Measurements from ENCODE around the gene MAX. TPM values are rescaled to one million over a fixed set of nuclear protein-coding genes. Genes with fewer than 3 reads are reported as not detected.

MAX gene
- total RNA-seq, 2 donors from 2014 or later = 44.3 to 49.0 TPM

- Histone ChIP-seq H3K36me3 (ENCODE audit: control insufficient read depth, insufficient read depth, low read length) (no peaks in the 10 kb centered on the region), H3K27ac (ENCODE audit: low read depth, low read length) (no peak overlapping the region), H3K9me3 (ENCODE audit: control insufficient read depth, low read length) (no peaks in the 10 kb centered on the region), H3K27me3 (ENCODE audit: control insufficient read depth, insufficient read depth, low read length, poor library complexity, severe bottlenecking) (no peaks in the 10 kb centered on the region), H3K4me1 (ENCODE audit: control insufficient read depth, insufficient read depth, low read length) (no peaks in the 10 kb centered on the region), H3K4me3 (ENCODE audit: low read length) (no peak overlapping the region), H3K9ac (ENCODE audit: extremely low read depth, low read length, poor library complexity, severe bottlenecking) (no peak overlapping the region)
- H3K36me3 Mint-ChIP-seq (ENCODE audit: low read depth) = no peaks in the 10 kb centered on the region
- 89% methylated on average over 5 to 12 of the region's 12 CpGs for WGBS, 2 experiments (ENCODE audit: insufficient coverage in 1 of 2, insufficient read length in 1 of 2)
- no peak overlapping the region for H3K27ac Mint-ChIP-seq
- H3K27me3 Mint-ChIP-seq (ENCODE audit: insufficient read depth) = no peaks in the 10 kb centered on the region
- TF ChIP-seq CTCF (conservative IDR thresholded peaks at IDR 0.05) = no peak
- no peak overlapping the region for H3K4me3 Mint-ChIP-seq
- no peak for DNase-seq
- no peaks in the 10 kb centered on the region for H3K9me3 Mint-ChIP-seq
- peaks cover 3% of the 10 kb centered on the region for H3K4me1 Mint-ChIP-seq
These were observed 32.6 kb upstream of the MAX start for GRCh38 chr14:65134651-65135579.

- Histone ChIP-seq H3K36me3 (ENCODE audit: control insufficient read depth, insufficient read depth, low read length) (no peaks in the 10 kb centered on the region), H3K27ac (ENCODE audit: low read depth, low read length) (no peak overlapping the region), H3K4me1 (ENCODE audit: control insufficient read depth, insufficient read depth, low read length) (no peaks in the 10 kb centered on the region), H3K9ac (ENCODE audit: extremely low read depth, low read length, poor library complexity, severe bottlenecking) (no peak overlapping the region), H3K9me3 (ENCODE audit: control insufficient read depth, low read length) (no peaks in the 10 kb centered on the region), H3K27me3 (ENCODE audit: control insufficient read depth, insufficient read depth, low read length, poor library complexity, severe bottlenecking) (no peaks in the 10 kb centered on the region), H3K4me3 (ENCODE audit: low read length) (no peak overlapping the region)
- DNase-seq = no peak
- Mint-ChIP-seq H3K9me3 (no peaks in the 10 kb centered on the region), H3K27ac (no peak overlapping the region), H3K4me1 (peaks cover 3% of the 10 kb centered on the region), H3K27me3 (ENCODE audit: insufficient read depth) (no peaks in the 10 kb centered on the region), H3K36me3 (ENCODE audit: low read depth) (no peaks in the 10 kb centered on the region), H3K4me3 (no peak overlapping the region)
- TF ChIP-seq CTCF (conservative IDR thresholded peaks at IDR 0.05) = no peak
- 94 to 98% methylated on average over 8 of the region's 8 CpGs for whole genome bisulfite sequencing, 2 experiments (ENCODE audit: insufficient coverage in 1 of 2, insufficient read length in 1 of 2)
These were observed 30.5 kb upstream of the MAX start for GRCh38 chr14:65132855-65133254.

- DNase-seq = no peak
- TF ChIP-seq CTCF (conservative IDR thresholded peaks at IDR 0.05) = no peak
- peaks cover 1% of the 10 kb centered on the region for H3K27me3 Mint-ChIP-seq (ENCODE audit: insufficient read depth)
- Histone ChIP-seq H3K4me3 (ENCODE audit: low read length) (no peak overlapping the region), H3K4me1 (ENCODE audit: control insufficient read depth, insufficient read depth, low read length) (no peaks in the 10 kb centered on the region), H3K27ac (ENCODE audit: low read depth, low read length) (no peak overlapping the region), H3K9me3 (ENCODE audit: control insufficient read depth, low read length) (no peaks in the 10 kb centered on the region), H3K36me3 (ENCODE audit: control insufficient read depth, insufficient read depth, low read length) (no peaks in the 10 kb centered on the region), H3K9ac (ENCODE audit: extremely low read depth, low read length, poor library complexity, severe bottlenecking) (no peak overlapping the region), H3K27me3 (ENCODE audit: control insufficient read depth, insufficient read depth, low read length, poor library complexity, severe bottlenecking) (no peaks in the 10 kb centered on the region)
- 92 to 94% methylated on average over 4 to 6 of the region's 7 CpGs for WGBS, 2 experiments (ENCODE audit: insufficient coverage in 1 of 2, insufficient read length in 1 of 2)
- no peaks in the 10 kb centered on the region for H3K36me3 Mint-ChIP-seq (ENCODE audit: low read depth)
- H3K4me3 Mint-ChIP-seq = no peak overlapping the region
- H3K9me3 Mint-ChIP-seq = no peaks in the 10 kb centered on the region
- no peak overlapping the region for H3K27ac Mint-ChIP-seq
- H3K4me1 Mint-ChIP-seq = peaks cover 3% of the 10 kb centered on the region
These were observed 29.0 kb upstream of the MAX start for GRCh38 chr14:65131301-65131701.
